ENCODE data around the gene SNTA1. TPM values are rescaled to one million over a fixed set of nuclear protein-coding genes. Genes with fewer than 3 reads are reported as not detected.
A peak's percentile ranks its signal among the peaks of the same experiment; 100 is the strongest.

SNTA1 gene
- total and polyA plus RNA-seq, 9 of the 15 experiments (the other 6 are each of a cell fraction or from before 2014, with no cell fraction given) = 1.2 to 40.8 (median 20.3) TPM

- TF ChIP-seq HOMEZ (CRISPR knock-in tag; IDR thresholded peaks at IDR 0.05) (no peak), BCOR (IDR thresholded peaks at IDR 0.05) (peak; percentile 75), PPARD (CRISPR knock-in tag; IDR thresholded peaks at IDR 0.05) (no peak), ZNF431 (CRISPR knock-in tag; IDR thresholded peaks at IDR 0.05) (no peak), MED1 (CRISPR knock-in tag; IDR thresholded peaks at IDR 0.05; ENCODE audit: borderline replicate concordance) (no peak), FOXJ2 (tag; IDR thresholded peaks at IDR 0.05) (no peak), MCM5 (IDR thresholded peaks at IDR 0.05; ENCODE audit: low read depth) (no peak), TOE1 (IDR thresholded peaks at IDR 0.05; ENCODE audit: borderline replicate concordance) (no peak), TOE1 (CRISPR knock-in tag; IDR thresholded peaks at IDR 0.05; ENCODE audit: borderline replicate concordance, low read depth) (no peak), EGR1 (conservative IDR thresholded peaks at IDR 0.05) (no peak), RBM17 (IDR thresholded peaks at IDR 0.05; ENCODE audit: borderline replicate concordance, low read depth, low read length) (no peak), ZNF212 (CRISPR knock-in tag; IDR thresholded peaks at IDR 0.05) (no peak), ARID3A (IDR thresholded peaks at IDR 0.05; ENCODE audit: borderline replicate concordance, low read depth, low read length) (no peak), GTF2F1 (IDR thresholded peaks at IDR 0.05; ENCODE audit: low read depth, low read length) (no peak), POLR2AphosphoS2 (IDR thresholded peaks at IDR 0.05; ENCODE audit: low read length) (no peak), IRF9 (tag; IDR thresholded peaks at IDR 0.05) (no peak), E2F6 (IDR thresholded peaks at IDR 0.05; ENCODE audit: borderline replicate concordance in 1 of 2, extremely low read depth in 1 of 2, insufficient read depth in 1 of 2, insufficient read length in 1 of 2, low read depth in 1 of 2, low read length in 1 of 2, poor library complexity in 1 of 2, severe bottlenecking in 1 of 2) (no peak), SNRNP70 (optimal IDR thresholded peaks at IDR 0.05; ENCODE audit: low read depth, low read length) (no peak)
Measured at GRCh38 chr20:33490934-33491656, 47.5 kb upstream of the SNTA1 start (continued).
